ENCODE results near the gene TRANK1. TPM values are rescaled to one million over a fixed set of nuclear protein-coding genes. Genes with fewer than 3 reads are reported as not detected.

The TRANK1 gene
- total RNA-seq, 1 donor from 2014 or later = 0.53 TPM

DNA sequence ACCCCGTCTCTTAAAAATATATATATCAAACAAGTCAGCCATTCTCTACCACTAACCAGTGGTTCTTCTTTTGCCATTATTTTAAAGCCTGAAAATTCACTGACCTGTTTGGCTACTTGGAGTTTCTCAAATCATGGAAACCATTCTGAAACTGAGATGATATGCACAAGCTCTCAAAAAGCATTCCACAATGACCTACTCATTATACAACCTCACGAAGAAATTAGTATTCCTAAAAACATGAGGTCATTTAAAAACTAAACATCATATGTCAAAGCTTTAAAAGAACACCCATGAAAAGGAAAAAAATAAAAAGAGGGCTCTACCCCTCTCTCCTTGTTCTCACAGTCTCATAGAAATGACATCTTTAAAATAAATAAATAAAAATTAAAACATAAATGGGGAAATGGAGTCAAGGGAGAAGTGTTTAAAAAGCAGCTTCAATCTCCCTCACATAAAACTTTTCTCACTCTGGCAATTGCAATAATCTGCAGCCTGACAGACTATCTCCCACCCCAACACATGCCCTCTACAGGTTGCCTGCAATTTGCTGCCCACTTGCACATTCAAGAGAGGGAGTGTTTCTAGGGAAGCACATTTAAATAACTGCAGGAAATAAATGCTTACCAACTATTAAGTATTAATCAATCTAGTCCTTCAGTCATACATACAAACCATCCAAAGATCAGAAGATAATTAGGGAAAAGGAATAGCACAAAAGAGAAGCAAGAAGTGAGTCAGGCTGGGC lies 73.3 kb downstream of the TRANK1 start:
- Histone ChIP-seq H3K27me3 (ENCODE audit: control insufficient read depth, insufficient read depth, low read length) (no peaks in the 10 kb centered on the region), H3K4me3 (ENCODE audit: low read depth, low read length) (no peak overlapping the region), H3K36me3 (ENCODE audit: control insufficient read depth, insufficient read depth, low read length) (no peaks in the 10 kb centered on the region)
- DNase-seq (ENCODE audit: low read depth) (no peak), FAIRE-seq (no peak)
- TF ChIP-seq, protein P1, sequence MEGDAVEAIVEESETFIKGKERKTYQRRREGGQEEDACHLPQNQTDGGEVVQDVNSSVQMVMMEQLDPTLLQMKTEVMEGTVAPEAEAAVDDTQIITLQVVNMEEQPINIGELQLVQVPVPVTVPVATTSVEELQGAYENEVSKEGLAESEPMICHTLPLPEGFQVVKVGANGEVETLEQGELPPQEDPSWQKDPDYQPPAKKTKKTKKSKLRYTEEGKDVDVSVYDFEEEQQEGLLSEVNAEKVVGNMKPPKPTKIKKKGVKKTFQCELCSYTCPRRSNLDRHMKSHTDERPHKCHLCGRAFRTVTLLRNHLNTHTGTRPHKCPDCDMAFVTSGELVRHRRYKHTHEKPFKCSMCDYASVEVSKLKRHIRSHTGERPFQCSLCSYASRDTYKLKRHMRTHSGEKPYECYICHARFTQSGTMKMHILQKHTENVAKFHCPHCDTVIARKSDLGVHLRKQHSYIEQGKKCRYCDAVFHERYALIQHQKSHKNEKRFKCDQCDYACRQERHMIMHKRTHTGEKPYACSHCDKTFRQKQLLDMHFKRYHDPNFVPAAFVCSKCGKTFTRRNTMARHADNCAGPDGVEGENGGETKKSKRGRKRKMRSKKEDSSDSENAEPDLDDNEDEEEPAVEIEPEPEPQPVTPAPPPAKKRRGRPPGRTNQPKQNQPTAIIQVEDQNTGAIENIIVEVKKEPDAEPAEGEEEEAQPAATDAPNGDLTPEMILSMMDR (IDR thresholded peaks at IDR 0.05; ENCODE audit: insufficient read depth, low read length, severe bottlenecking) = no peak

GRCh38 chr3:36868614-36869436 lies 76.0 kb downstream of the TRANK1 start:
- H3K4me3 ChIP-seq (ENCODE audit: low read depth, low read length) = no peak overlapping the region
- TF ChIP-seq, protein P1 (IDR thresholded peaks at IDR 0.05; ENCODE audit: insufficient read depth, low read length, severe bottlenecking) = peak; percentile 82
- no peaks in the 10 kb centered on the region for H3K36me3 ChIP-seq (ENCODE audit: control insufficient read depth, insufficient read depth, low read length)
- FAIRE-seq (no peak), DNase-seq (ENCODE audit: low read depth) (peak; percentile 59)
- H3K27me3 ChIP-seq (ENCODE audit: control insufficient read depth, insufficient read depth, low read length) = no peaks in the 10 kb centered on the region

- Histone ChIP-seq H3K4me3 (ENCODE audit: low read depth, low read length) (no peak overlapping the region), H3K27me3 (ENCODE audit: control insufficient read depth, insufficient read depth, low read length) (no peaks in the 10 kb centered on the region), H3K36me3 (ENCODE audit: control insufficient read depth, insufficient read depth, low read length) (no peaks in the 10 kb centered on the region)
- FAIRE-seq = no peak
- TF ChIP-seq, protein P1 (IDR thresholded peaks at IDR 0.05; ENCODE audit: insufficient read depth, low read length, severe bottlenecking) = no peak
- DNase-seq (ENCODE audit: low read depth) = no peak
Observed at GRCh38 chr3:36867810-36868209, 77.0 kb downstream of the TRANK1 start.

DNA sequence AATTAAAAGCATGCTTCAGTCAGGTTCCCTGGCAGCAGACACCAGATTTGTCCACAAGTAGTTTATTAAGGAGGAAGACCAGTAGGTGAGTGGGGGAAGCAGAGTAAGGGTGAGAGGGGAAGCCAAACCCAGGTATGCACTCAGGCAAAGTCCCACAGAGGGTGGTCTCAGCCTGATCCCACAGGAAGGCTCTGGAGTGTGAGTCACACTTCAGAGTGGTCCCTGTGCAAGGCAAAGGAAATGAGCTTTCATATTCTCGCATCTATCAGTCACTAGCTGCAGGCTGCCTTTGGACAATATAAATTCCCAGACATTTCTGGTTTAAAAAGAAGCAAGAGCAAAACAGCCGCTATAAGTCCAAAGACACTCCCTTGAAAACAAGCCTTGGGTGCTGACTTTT lies 78.5 kb downstream of the TRANK1 start:
- no peak for FAIRE-seq
- Histone ChIP-seq H3K36me3 (ENCODE audit: control insufficient read depth, insufficient read depth, low read length) (no peaks in the 10 kb centered on the region), H3K27me3 (ENCODE audit: control insufficient read depth, insufficient read depth, low read length) (no peaks in the 10 kb centered on the region), H3K4me3 (ENCODE audit: low read depth, low read length) (no peak overlapping the region)
- DNase-seq (ENCODE audit: low read depth) = no peak
- TF ChIP-seq, protein P1 (IDR thresholded peaks at IDR 0.05; ENCODE audit: insufficient read depth, low read length, severe bottlenecking) = no peak

GRCh38 chr3:36864180-36865053 lies 80.4 kb downstream of the TRANK1 start:
- Histone ChIP-seq H3K27me3 (ENCODE audit: control insufficient read depth, insufficient read depth, low read length) (no peaks in the 10 kb centered on the region), H3K36me3 (ENCODE audit: control insufficient read depth, insufficient read depth, low read length) (no peaks in the 10 kb centered on the region), H3K4me3 (ENCODE audit: low read depth, low read length) (no peak overlapping the region)
- TF ChIP-seq, protein P1 (IDR thresholded peaks at IDR 0.05; ENCODE audit: insufficient read depth, low read length, severe bottlenecking) = no peak
- DNase-seq (ENCODE audit: low read depth) (no peak), FAIRE-seq (no peak)

Measured in bronchial epithelial cell (primary cell).